Islet of Langerhans (tissue), 1 donor: ENCODE results near the gene AASDH.

Experiments used
- FAIRE-seq: peaks from one replicate; lab custom pipeline; 2011; peaks lifted over from hg19 to GRCh38; lab: Jason Lieb, UNC

The AASDH gene, protein sequence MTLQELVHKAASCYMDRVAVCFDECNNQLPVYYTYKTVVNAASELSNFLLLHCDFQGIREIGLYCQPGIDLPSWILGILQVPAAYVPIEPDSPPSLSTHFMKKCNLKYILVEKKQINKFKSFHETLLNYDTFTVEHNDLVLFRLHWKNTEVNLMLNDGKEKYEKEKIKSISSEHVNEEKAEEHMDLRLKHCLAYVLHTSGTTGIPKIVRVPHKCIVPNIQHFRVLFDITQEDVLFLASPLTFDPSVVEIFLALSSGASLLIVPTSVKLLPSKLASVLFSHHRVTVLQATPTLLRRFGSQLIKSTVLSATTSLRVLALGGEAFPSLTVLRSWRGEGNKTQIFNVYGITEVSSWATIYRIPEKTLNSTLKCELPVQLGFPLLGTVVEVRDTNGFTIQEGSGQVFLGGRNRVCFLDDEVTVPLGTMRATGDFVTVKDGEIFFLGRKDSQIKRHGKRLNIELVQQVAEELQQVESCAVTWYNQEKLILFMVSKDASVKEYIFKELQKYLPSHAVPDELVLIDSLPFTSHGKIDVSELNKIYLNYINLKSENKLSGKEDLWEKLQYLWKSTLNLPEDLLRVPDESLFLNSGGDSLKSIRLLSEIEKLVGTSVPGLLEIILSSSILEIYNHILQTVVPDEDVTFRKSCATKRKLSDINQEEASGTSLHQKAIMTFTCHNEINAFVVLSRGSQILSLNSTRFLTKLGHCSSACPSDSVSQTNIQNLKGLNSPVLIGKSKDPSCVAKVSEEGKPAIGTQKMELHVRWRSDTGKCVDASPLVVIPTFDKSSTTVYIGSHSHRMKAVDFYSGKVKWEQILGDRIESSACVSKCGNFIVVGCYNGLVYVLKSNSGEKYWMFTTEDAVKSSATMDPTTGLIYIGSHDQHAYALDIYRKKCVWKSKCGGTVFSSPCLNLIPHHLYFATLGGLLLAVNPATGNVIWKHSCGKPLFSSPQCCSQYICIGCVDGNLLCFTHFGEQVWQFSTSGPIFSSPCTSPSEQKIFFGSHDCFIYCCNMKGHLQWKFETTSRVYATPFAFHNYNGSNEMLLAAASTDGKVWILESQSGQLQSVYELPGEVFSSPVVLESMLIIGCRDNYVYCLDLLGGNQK

DNA sequence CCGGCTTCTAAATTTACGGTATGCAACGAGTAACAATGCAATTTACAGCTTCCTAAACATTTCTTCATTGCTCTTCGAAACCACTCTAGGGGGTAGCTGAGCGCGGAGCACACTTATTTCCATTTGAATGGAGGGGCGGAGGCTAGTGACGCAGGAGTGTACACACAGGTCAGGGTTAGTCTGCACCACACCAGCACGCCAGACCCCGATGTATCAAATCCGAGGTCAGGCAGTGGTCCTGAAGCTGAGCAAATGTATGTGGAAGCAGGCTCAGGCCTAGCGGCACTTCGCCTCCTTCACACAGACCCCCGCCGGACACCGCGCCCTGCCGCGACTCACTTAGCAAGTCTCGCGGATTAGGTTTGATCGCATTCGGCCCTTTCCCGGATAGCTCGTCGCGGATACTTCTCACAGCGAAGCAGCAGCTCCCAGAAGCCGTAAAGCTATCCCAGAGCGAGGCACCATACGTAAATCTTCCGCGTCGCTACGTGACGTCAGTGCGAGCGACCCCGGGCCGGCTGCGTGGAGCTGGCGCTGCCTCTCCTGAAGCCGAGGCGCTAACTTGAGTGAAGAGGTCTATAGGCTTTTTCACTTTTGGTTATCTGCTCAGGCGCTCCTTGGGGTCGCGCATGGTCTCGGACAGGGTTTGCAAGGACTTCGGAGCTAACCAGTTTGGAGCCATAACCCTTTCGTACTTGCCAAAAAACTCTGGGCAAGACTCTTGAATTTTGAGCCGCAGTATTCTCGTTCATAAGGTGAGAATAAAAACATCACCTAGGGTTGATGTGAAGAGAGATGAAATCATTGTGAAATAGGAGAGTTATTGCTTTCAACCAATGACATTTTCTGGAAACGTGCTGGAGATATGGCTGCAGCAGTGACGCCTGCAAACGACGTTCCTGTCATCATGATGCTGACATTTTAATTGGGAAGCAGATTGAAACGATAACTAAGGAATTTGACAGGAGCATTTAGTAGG lies at the start of gene AASDH:
Gene AASDH (minus strand): TSS at position 469 of the 979 bp plus-strand sequence. CDS start 3,192 bp downstream, outside the sequence.
- FAIRE-seq = peak; percentile 43

DNA sequence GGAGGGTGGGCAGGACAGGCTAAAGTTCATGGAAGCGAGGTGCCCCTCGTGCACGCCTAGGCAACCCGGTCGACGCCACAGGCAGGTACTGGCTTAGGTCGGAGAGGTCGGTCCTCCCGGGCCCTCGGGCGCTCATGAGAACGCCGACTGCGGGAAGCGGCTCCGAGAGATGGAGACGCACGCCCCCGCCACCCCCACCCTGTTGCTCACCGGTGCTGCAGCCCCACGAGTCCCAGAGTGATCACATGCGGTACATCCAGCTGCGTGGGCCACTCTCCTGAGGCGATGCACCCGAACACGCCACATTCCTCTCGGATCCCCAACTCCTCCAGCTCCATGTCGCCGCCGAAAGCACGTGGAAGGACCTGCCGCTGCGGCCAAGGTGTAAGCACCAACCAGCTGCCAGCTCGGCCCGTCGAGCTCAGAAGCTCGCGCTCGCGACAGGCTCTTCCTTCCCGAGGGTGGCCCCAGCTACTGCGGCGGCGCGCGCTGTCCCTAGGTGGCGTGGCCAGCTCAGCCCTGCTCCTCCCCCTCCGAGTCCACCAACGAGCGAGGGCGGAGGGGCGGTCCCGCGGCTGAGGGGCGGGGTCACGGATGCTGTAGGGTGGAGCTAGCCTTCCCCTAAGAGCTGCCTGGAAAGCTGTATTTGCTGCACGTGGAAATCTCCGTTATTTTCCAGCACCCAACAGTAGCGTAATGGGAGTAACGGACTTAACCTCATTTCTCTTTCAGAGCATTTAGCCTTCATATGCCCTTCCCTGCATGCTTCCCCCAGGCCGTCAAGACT lies 48.0 kb upstream of the AASDH start, which contains the start of gene PPAT:
Gene PPAT (minus strand): TSS at position 476 of the 787 bp plus-strand sequence. CDS start 138 bp downstream, at position 338.
- no peak for FAIRE-seq

DNA sequence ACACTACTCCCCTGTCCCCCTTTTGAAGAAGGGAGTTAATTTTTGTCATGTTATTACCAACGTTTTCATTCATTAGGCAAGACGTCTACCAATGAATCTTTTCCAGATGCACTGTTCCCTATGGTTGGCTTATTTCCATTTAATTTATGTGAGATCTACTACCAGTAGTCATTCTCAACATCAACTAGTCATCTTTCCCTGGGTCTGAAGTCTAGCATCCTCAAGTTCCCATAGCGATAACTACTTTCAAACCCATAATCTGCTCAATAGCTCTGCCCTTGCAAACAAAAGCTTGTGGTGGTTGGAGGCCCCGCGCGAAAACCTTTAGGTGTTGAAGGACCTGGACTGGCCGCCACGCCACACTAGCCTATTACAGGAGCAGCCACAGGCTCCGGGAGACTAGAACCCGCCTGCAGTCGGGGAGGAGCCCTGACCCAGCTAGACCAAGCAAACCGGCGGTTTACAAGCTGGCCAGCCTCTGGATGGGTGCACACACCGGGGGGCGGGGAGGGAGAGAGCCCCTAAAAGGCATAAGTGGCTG lies 47.4 kb upstream of the AASDH start:
- FAIRE-seq = no peak

DNA sequence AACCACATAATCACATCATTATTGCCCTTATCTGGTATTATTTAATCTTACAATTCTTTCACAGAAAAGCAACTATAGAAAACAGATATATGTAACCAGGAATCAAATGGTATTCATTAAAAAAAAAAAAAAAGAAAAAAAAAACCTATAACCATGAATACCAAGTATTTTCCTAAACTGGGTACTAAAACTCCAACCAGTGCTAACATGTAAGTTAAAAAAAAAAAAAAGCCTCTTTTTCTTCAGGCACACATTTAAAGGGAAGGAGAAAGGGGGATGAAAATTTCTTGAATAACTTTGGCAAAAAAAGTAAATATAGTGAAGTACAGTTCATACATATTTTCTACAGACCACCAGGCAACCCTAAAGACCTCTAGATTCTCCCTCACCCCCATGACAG lies 46.0 kb upstream of the AASDH start:
- no peak for FAIRE-seq

DNA sequence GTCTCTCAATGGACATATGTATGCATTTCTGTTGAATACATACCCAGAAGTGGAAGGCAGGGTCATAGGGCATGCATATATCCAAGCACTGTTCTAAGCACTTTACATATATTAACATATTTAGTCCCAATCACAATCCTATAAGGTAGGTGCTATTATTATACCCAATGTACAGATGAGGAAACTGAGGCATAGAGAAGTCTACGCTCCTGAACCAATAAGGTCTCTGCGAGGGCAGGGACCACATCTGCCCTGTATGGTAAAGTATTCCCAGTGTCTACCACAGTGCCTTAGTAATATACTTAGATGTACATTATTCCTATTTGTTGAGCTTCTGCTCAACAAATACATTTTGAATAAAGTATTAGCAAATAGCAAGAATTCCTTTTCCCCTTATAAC lies 42.9 kb upstream of the AASDH start:
- FAIRE-seq = no peak

DNA sequence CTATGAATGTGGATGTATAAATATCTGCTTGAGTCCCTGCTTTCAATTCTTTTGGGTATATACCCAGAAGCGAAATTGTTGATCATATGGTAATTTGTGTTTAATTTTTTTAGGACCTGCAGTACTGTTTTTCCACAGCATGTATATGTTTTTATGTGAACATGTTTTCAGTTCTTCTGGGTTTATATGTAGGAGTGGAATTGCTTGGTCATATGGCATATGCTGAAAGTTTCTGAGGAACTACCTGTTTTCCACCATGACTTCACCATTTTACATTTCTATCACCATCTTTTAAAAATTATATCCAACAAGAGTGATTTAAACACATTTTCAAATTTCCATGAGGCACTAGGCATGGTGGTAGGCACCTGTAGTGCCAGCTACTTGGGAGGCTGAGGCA lies 39.9 kb upstream of the AASDH start:
- no peak for FAIRE-seq

DNA sequence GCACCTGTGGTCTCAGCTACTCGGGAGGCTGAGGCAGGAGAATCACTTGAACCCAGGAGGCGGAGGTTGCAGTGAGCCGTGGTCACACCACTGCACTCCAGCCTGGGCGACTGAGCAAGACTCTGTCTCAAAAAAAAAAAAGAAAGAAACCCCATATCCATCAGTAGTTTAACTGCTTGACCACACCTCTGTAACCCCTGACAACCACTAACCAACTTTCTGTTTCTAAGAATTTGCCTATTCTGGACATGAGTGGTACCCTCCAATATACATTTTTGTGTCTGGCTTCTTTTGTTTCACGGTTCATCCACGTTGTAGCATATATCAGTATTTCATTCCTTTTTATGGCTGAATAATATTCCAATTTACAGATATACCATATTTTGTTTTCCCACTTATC lies 39.0 kb upstream of the AASDH start:
- no peak for FAIRE-seq

DNA sequence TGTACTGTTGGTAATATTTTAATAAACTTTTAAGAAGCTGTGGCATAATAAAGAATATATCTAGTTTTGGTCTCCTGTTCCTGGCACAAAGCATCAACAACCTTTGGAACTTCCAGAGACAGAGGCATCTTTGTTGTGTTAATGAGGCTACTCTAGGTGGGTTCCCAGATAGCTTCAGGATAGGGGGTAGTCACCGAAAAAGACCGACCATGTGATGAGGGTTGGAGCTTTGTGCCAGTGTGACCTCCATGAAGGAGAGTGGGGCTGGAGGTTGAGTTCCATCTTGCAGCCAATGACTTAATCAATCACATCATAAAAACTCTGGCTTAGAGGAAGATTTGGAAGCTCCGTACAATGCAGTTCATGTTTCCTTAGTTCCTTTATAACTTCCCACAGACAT lies 38.2 kb upstream of the AASDH start:
- FAIRE-seq = no peak

DNA sequence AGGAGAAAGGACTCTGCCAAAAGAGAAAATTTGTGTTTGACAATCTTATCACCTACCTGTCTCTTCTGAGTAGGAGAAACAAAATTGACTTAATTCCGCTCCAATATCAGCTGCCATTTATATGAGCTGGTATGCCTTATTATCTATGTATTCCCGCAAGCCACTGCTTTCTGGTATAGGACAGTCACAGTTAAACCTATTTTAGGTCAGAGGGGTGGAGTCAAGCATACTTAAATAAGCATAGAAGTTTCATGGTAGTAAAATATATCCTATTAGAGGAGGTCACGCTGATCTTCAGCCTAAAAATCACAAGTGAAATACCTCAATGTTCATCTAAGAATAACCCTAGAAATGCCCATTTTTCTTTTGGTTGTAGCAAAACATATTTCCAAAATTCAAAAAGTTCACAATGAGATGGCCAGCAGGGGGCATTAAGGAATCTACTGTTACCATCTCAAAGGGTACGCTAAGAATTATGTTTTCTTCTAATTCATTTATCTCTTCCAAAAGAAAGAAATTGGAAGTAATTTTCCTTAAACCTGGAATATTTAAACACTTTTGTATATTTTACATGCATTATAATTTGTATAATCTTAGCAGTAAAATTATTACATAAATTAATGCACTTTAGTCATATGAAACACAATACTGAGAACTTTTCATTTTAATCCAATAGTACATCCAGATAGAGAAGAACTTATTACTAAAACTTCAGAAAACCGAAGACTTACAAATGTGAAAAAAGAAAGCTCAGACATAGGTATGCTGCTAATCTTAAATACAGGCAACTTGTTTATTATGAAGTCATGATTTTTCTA lies 37.6 kb upstream of the AASDH start:
- peak; percentile 49 for FAIRE-seq

DNA sequence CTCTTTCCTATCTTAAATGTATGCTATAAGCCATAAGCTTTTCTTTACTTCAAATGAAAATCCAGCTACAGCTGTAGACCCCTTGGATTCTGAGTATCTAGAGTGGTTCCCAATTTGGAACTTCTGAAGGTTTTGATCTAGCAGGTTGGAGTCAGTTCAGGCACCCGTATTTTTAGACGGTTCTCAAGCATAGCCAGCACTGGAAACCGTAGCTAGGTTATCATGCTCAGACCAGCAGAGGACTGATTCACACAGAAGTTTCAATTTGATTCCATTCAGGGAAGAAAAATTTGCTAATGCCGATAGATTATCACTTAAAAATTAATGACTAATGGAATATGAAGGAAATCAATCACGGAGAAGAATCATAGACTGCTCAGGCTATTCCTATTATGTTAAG lies 36.9 kb upstream of the AASDH start:
- no peak for FAIRE-seq

DNA sequence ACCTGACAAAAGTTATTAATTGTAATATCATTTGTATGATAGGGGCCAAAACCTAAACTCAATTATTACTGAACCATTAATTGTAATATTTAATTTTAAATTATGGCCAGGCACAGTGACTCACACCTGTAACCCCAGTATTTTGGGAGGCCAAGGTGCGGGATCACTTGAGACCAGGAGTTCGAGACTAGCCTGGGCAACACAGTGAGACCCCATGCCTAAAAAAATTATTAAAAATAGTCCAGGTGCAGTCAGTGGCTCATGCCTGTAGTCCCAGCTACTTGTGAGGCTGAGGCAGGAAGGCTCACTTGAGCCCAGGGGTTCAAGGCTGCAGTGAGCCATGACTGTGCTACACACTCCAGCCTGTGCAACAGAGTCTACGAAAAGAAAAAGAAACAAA lies 30.1 kb upstream of the AASDH start:
- FAIRE-seq = no peak

DNA sequence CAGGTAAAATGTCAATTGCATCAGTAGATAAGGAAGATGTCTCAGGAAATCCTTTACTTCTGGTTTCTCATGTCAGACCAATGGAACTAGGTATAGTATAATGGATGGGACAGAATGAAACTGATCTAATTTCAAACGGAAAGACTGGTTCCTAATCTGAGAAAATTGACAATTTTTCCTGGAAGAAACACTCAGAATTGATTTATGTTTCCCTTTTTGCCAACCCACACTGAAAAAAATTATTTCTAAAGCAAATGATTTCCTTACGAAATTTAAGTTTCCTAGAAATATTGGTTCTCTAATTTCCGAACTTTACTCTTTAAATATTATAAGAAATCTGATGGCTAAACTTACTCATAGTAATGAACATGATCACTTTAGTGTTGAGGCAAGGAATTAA lies 29.1 kb upstream of the AASDH start:
- peak; percentile 58 for FAIRE-seq

DNA sequence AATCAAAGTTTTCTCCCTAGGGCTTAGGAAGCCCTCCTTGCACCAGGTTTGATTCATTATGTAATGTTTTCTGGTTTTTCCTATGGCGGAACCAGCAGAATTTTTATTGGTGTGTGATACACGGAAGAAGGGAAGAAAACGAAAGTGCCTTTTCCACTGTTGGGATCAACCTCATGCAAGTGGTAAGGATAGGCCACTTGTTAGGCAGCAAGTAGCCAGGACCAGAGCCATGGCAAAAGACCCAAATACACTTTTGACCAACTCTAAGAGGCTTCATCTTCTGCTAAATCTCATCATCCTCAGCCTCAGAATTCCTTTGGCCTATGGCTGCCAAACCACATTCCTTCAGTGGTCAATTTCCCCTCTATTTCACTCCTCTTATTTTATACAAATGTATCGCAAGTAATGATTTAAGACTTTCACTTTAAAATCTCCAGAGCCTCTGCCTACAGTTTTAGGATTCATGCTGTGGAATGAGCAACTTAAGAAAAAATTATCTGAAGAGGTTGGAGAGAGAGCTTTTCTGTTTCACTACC lies 26.9 kb upstream of the AASDH start:
- no peak for FAIRE-seq

DNA sequence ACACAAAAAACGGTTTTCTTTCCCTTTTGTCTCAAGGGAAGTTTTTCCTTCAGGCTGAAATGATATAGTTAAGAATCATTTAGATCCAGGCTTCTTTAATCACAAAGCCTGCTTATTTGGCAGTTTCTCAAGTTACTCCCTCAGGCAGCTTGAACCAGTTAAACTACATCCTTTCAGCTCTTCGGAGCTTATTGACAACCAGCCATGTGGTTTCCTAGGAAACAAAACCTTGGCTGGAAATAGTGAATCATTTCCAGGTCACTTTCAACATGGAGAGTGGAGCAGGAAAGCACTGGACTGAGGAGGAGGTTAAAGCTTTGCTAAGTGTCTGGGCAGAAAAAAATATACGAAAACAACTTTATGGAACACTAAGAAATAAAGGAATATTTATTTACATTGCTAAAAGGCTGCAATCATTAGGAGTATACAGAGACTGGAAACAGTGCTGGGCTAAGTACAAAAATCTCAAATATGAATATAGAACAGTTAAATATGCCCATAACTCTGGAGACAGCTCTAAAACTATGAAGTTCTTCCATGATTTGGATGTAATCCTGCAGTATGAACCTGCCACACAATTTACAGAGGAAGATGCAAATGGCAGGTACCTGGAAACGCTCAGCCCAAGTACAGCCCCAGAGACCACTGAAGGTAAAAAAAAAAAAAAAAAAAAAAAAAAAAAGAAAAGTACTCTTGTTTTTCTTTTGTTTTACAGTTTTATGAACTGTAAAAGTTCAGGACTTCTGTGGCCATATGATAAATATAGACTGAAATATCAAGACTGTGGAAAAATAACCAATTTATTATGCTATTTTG lies 23.2 kb upstream of the AASDH start:
- FAIRE-seq = peak; percentile 99

DNA sequence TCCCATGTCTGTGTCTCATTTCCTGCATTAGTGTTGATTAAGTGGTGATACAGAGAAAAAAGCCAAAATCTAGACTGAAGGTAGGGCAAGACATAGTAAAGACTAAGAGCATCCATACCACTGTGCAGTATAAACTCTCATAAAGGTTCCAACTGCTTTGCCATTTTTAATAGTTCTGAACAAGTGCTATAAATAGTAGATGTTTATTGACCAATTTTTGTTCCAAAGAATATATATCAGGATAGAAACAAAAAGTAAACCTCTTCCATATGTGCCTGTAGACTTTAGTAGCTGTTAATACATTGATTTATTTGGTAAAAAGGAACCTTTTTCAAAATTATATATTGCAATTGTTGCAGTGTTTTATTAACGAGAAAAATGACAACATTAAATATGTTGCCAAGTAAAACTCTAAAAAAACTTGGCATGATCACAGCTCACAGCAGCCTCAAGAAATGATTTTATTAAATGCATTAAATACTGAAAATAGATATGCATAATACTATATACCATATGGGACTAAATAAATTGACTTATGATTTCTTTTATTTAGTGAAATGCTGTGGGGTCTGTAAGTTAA lies 22.3 kb upstream of the AASDH start:
- FAIRE-seq = no peak

DNA sequence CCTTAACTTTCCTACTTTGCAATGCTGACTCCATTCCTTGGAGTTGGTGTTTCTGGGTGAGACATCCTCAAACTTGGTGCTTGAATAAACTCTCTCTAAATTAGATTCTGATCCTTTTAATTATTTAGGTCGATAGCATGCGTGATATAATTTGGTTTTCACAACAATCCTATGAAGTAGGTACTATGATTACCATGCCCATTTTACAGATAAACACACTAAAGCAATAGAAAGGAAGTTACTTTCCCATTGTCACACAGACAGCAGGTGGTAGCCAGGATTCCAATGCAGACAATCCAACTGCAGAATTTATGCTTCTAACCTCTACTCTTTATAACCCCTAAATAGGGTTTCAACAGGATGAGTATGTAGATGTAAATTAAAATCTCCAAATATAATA lies 21.7 kb upstream of the AASDH start:
- FAIRE-seq = no peak

DNA sequence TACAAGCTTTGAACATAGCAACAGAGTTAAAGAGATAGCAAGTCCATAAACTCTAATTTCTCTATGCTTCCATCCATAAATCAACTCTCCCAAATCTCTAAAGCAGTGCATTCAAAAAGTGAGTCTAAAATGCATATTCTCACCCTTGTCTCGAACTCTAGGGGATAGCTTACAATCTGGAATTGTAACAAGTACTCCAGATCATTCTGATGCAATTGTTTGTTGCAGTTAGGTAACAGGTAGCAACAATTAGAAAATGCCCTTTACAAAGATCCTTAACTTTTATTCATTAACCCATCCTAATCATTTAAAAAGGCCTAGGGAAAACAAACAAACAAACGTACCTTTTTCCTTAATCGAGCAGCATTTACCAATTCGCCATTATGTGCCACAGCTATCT lies 18.9 kb upstream of the AASDH start:
- no peak for FAIRE-seq

DNA sequence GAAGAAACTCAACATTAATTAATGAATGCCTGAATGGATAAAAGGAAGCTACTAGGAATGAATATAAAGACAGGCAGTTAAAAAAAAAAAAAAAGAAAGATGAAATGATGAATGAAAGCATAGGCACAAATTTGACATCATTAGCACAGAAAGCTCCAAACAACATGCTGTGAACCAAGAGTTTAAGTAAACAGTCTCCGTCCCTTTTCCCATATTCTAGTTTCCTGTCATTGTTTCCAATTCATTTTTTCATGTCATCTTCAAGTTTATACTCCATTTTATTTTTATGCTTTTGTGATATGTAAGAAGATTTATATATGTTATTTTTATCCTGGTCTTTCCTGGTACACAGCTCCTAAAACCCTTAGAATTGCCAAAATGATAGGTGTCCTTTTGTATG lies 17.7 kb upstream of the AASDH start:
- no peak for FAIRE-seq
